Osteoblast (primary cell): ENCODE data around the gene OR6N1. TPM values are rescaled to one million over a fixed set of nuclear protein-coding genes. Genes with fewer than 3 reads are reported as not detected.

ENCODE experiments used
- DNase-seq: peaks from one replicate; pipeline ENCODE4 v3.0.0; 2011; ENCODE audit warnings: low spot score, mixed read lengths; ENCODE audit not compliant: insufficient read length; ENCODE audit errors: missing footprints
- H2AFZ ChIP-seq: 2 replicates; pipeline ENCODE4 v1.6.0; 2011; ENCODE audit warnings: mild to moderate bottlenecking, low read length
- H3K27ac ChIP-seq: 2 replicates; pipeline ENCODE4 v1.5.1; 2011; ENCODE audit warnings: mild to moderate bottlenecking, low read depth, low read length, moderate library complexity
- H3K27me3 ChIP-seq: 2 replicates; pipeline ENCODE4 v1.6.0; 2012; ENCODE audit warnings: mild to moderate bottlenecking, control low read depth, inconsistent platforms, low read length, moderate library complexity; ENCODE audit not compliant: insufficient read depth
- H3K36me3 ChIP-seq: 2 replicates; pipeline ENCODE4 v1.5.1; 2011; ENCODE audit warnings: mild to moderate bottlenecking, low read length, control low read depth, moderate library complexity; ENCODE audit not compliant: insufficient read depth
- H3K4me1 ChIP-seq: 2 replicates; pipeline ENCODE4 v1.5.1; 2011; ENCODE audit warnings: mild to moderate bottlenecking, low read length, control low read depth, moderate library complexity; ENCODE audit not compliant: insufficient read depth
- H3K4me2 ChIP-seq: 2 replicates; pipeline ENCODE4 v1.6.0; 2011; ENCODE audit warnings: mild to moderate bottlenecking, low read length; ENCODE audit not compliant: insufficient read depth
- H3K4me3 ChIP-seq: fragments of 200-600 bp; sonication (generic); 3 replicates; pipeline ENCODE4 v1.5.1; 2012; ENCODE audit warnings: mild to moderate bottlenecking, low read length, inconsistent platforms; ENCODE audit not compliant: insufficient read depth
- H3K79me2 ChIP-seq: 2 replicates; pipeline ENCODE4 v1.6.0; 2012; ENCODE audit warnings: mild to moderate bottlenecking, low read length, control low read depth, inconsistent platforms; ENCODE audit not compliant: insufficient read depth
- H3K9me3 ChIP-seq: 2 replicates; pipeline ENCODE4 v1.5.1; 2011; ENCODE audit warnings: low read depth, low read length, control low read depth
- H4K20me1 ChIP-seq: 2 replicates; pipeline ENCODE4 v1.6.0; 2012; ENCODE audit warnings: mild to moderate bottlenecking, low read length, control low read depth; ENCODE audit not compliant: insufficient read depth
- small RNA-seq: library from RNA; depleted of rRNA; stranded (forward); fragments of <200 nt; gene quantifications from one replicate; pipeline ENCODE3, GENCODE V24; 2012
- total RNA-seq: library from RNA; depleted of rRNA; stranded (reverse); fragments of >200 nt; gene quantifications from 2 replicates; pipeline ENCODE4 v1.2.3, GENCODE V29; 2012
- TF ChIP-seq, protein P1 (sequence below): IDR thresholded peaks from 2 replicates; pipeline ENCODE4 v1.5.1; 2011; ENCODE audit warnings: mild to moderate bottlenecking, low read depth, low read length, moderate library complexity; ENCODE audit errors: extremely low read depth

Gene OR6N1
- total RNA-seq, 1 donor, result not detected

DNA sequence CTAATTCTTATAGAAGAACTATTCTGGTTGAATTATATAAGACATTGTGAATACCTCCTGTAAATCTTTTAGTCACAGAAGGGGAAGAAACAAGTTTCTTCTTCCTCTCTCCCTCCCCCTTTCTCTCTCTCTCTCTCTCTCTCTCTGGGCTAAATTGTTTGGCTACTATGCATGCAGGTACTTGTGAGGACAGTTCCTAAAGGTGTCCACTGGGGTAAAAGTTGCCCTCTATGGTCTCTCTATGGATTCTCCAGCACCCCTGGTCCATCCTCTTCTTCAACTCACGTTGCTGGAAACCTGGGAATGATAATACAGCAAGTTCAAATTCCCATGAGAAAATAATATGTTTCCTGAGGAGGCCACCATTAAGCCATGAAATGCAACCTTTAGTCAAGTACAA, 57.2 kb downstream of the OR6N1 start:
- H3K79me2 ChIP-seq, result no peaks in the 10 kb centered on the region
- no peak for DNase-seq
- H3K9me3 ChIP-seq, result no peaks in the 10 kb centered on the region
- H3K4me3 ChIP-seq, result no peak overlapping the region
- H3K4me1 ChIP-seq, result no peaks in the 10 kb centered on the region
- no peak overlapping the region for H2AFZ ChIP-seq
- no peaks in the 10 kb centered on the region for H4K20me1 ChIP-seq
- H3K4me2 ChIP-seq, result no peak overlapping the region
- H3K27ac ChIP-seq, result no peak overlapping the region
- TF ChIP-seq, protein P1, sequence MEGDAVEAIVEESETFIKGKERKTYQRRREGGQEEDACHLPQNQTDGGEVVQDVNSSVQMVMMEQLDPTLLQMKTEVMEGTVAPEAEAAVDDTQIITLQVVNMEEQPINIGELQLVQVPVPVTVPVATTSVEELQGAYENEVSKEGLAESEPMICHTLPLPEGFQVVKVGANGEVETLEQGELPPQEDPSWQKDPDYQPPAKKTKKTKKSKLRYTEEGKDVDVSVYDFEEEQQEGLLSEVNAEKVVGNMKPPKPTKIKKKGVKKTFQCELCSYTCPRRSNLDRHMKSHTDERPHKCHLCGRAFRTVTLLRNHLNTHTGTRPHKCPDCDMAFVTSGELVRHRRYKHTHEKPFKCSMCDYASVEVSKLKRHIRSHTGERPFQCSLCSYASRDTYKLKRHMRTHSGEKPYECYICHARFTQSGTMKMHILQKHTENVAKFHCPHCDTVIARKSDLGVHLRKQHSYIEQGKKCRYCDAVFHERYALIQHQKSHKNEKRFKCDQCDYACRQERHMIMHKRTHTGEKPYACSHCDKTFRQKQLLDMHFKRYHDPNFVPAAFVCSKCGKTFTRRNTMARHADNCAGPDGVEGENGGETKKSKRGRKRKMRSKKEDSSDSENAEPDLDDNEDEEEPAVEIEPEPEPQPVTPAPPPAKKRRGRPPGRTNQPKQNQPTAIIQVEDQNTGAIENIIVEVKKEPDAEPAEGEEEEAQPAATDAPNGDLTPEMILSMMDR, result no peak
- no peaks in the 10 kb centered on the region for H3K27me3 ChIP-seq
- no peaks in the 10 kb centered on the region for H3K36me3 ChIP-seq

Small RNA genes within 50 kb of the gene (small RNA-seq; reads per million reads assigned to genes)
- not detected for gene OR2AQ1P

Other genes starting within 250 kb of the OR6N1 start
- gene OR6Y1, start 217.8 kb downstream of the OR6N1 start, total RNA-seq, result not detected in 2 replicates
- gene OR6P1, start 201.6 kb downstream of the OR6N1 start, total RNA-seq, result not detected in 2 replicates
- gene OR10X1, start 192.3 kb downstream of the OR6N1 start, total RNA-seq, result not detected in 2 replicates
- not detected in 2 replicates for gene OR10Z1, start 166.9 kb downstream of the OR6N1 start, total RNA-seq
- under 0.01 TPM in 2 replicates for gene SPTA1, start 85.5 kb downstream of the OR6N1 start, total RNA-seq
- not detected in 2 replicates for gene OR6K2, start 71.5 kb downstream of the OR6N1 start, total RNA-seq
- gene OR6K3, start 51.5 kb downstream of the OR6N1 start, total RNA-seq, result not detected in 2 replicates
- not detected in 2 replicates for gene OR6K6, start 17.5 kb downstream of the OR6N1 start, total RNA-seq
- not detected in 2 replicates for gene OR6N2, start 9.0 kb upstream of the OR6N1 start, total RNA-seq
- under 0.01 TPM in 1 of 2 replicates, not detected in the other for gene MNDA, start 59.2 kb upstream of the OR6N1 start, total RNA-seq
- not detected in 2 replicates for gene PYHIN1, start 159.4 kb upstream of the OR6N1 start, total RNA-seq
- gene IFI16, start 237.7 kb upstream of the OR6N1 start, total RNA-seq, result 129 and 171 TPM in 2 replicates